Nephron (organoid): ENCODE results near the gene STKLD1.

Source experiments
- H3K27ac Mint-ChIP-seq, 3 experiments: 2 replicates each; pipeline ENCODE4 v1.8.0; 2020; ENCODE audit warnings: mixed read lengths in 3 of 3, mild to moderate bottlenecking in 2 of 3, moderate library complexity in 1 of 3
- H3K27me3 Mint-ChIP-seq: 2 replicates; pipeline ENCODE4 v1.8.0; 2021; ENCODE audit warnings: low read depth, mild to moderate bottlenecking, moderate library complexity, mixed read lengths
- H3K36me3 Mint-ChIP-seq: 2 replicates; pipeline ENCODE4 v1.8.0; 2020; ENCODE audit warnings: low read depth, mixed read lengths
- H3K4me1 Mint-ChIP-seq: 2 replicates; pipeline ENCODE4 v1.8.0; 2020; ENCODE audit warnings: mixed read lengths
- H3K4me3 Mint-ChIP-seq, 3 experiments: 2 replicates each; pipeline ENCODE4 v1.8.0; 2020; ENCODE audit warnings: mild to moderate bottlenecking in 3 of 3, mixed read lengths in 3 of 3, moderate library complexity in 2 of 3
- H3K9me3 Mint-ChIP-seq: 2 replicates; pipeline ENCODE4 v1.8.0; 2020; ENCODE audit warnings: mixed read lengths
- TF ChIP-seq, protein P1 (sequence below), 3 experiments: fragments of 200-600 bp; sonication (generic); IDR thresholded peaks; one replicate each; pipeline ENCODE4 v1.5.0; 2021; ENCODE audit warnings: antibody characterized with exemption in 3 of 3; ENCODE audit not compliant: unreplicated experiment in 3 of 3

STKLD1 gene

DNA sequence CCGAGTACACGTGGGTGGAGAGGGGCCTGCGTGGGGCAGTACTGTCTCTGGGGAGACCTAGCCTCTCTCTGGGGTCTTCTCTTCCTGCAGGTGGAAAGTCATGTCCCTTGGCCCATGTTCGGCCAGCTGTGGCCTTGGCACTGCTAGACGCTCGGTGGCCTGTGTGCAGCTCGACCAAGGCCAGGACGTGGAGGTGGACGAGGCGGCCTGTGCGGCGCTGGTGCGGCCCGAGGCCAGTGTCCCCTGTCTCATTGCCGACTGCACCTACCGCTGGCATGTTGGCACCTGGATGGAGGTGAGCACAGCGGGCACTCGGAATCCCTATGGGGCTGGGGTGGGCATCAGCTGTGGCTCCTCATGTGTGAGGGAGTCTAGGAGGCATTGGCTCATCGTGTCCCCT lies 78.2 kb downstream of the STKLD1 start:
- Mint-ChIP-seq H3K4me1 (no peaks in the 10 kb centered on the region), H3K36me3 (no peaks in the 10 kb centered on the region), H3K27ac (no peak overlapping the region), H3K9me3 (no peaks in the 10 kb centered on the region), H3K27me3 (peaks cover 10% of the 10 kb centered on the region), H3K4me3 (no peak overlapping the region)
- TF ChIP-seq, protein P1, sequence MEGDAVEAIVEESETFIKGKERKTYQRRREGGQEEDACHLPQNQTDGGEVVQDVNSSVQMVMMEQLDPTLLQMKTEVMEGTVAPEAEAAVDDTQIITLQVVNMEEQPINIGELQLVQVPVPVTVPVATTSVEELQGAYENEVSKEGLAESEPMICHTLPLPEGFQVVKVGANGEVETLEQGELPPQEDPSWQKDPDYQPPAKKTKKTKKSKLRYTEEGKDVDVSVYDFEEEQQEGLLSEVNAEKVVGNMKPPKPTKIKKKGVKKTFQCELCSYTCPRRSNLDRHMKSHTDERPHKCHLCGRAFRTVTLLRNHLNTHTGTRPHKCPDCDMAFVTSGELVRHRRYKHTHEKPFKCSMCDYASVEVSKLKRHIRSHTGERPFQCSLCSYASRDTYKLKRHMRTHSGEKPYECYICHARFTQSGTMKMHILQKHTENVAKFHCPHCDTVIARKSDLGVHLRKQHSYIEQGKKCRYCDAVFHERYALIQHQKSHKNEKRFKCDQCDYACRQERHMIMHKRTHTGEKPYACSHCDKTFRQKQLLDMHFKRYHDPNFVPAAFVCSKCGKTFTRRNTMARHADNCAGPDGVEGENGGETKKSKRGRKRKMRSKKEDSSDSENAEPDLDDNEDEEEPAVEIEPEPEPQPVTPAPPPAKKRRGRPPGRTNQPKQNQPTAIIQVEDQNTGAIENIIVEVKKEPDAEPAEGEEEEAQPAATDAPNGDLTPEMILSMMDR (IDR thresholded peaks at IDR 0.05; ENCODE audit: unreplicated experiment in 3 of 3), result no peak

DNA sequence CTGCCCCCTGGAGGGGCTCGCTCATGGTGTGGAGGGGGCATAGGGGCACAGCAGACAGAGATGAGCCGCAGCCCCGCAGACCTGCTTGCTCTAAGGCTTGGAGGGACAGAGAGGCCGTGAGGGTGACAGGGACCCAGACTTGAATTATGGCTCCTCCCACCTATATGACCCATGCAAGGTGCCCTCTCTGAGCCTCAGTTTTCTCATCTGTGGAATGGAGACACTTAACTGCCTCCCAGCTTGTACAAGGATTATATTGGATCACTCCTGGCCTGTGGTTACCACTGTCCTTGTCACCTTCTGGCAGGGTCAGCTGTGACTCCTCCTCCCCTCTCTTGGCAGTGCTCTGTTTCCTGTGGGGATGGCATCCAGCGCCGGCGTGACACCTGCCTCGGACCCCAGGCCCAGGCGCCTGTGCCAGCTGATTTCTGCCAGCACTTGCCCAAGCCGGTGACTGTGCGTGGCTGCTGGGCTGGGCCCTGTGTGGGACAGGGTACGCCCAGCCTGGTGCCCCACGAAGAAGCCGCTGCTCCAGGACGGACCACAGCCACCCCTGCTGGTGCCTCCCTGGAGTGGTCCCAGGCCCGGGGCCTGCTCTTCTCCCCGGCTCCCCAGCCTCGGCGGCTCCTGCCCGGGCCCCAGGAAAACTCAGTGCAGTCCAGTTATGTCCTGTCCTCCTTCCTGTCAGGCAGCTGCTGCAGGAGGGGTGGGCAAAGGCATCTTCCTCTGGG lies 78.9 kb downstream of the STKLD1 start:
- Mint-ChIP-seq H3K27me3 (peaks cover 10% of the 10 kb centered on the region), H3K9me3 (no peaks in the 10 kb centered on the region), H3K4me3 (no peak overlapping the region)

More for the DNA sequence above, 78.9 kb downstream of the STKLD1 start:
- no peaks in the 10 kb centered on the region for H3K4me1 Mint-ChIP-seq
- H3K36me3 Mint-ChIP-seq, result no peaks in the 10 kb centered on the region
- H3K27ac Mint-ChIP-seq, result no peak overlapping the region
- TF ChIP-seq, protein P1 (IDR thresholded peaks at IDR 0.05; ENCODE audit: unreplicated experiment in 3 of 3), result no peak
